Endothelial cell of umbilical vein (primary cell): ENCODE data around the gene SLF1. TPM values are rescaled to one million over a fixed set of nuclear protein-coding genes. Genes with fewer than 3 reads are reported as not detected.

Source experiments
- BruUV-seq: library from RNA; stranded (reverse); fragments of 400-500 nt; replicated peaks from 2 replicates; lab custom pipeline; 2021; lab: Mats Ljungman, UMichigan
- CTCF ChIA-PET: fragments of 300-600, 350-600 bp; sonication (Branson Sonifier 250); formaldehyde crosslinking; loops from one replicate; lab custom pipeline; 2021; ENCODE audit warnings: antibody characterized with exemption, inconsistent platforms; lab: Charles Lee
- POLR2A ChIA-PET: fragments of 300-600, 350-600 bp; sonication (Branson Sonifier 250); formaldehyde crosslinking; loops from one replicate; lab custom pipeline; 2021; ENCODE audit warnings: antibody characterized with exemption, inconsistent platforms; lab: Charles Lee
- DNase-seq: peaks from one replicate; pipeline ENCODE4 v3.0.0-alpha.2; 2011; ENCODE audit warnings: low read depth, low spot score
- FAIRE-seq: peaks from 2 replicates; lab custom pipeline; 2011; peaks lifted over from hg19 to GRCh38; lab: Jason Lieb, UNC
- H2AFZ ChIP-seq: 2 replicates; pipeline ENCODE4 v1.6.0; 2012; ENCODE audit warnings: low read depth, low read length, control low read depth, inconsistent platforms
- H3K27ac ChIP-seq: 2 replicates; pipeline ENCODE4 v1.5.1; 2011; ENCODE audit warnings: low read depth, mild to moderate bottlenecking, control low read depth, low read length, moderate library complexity; ENCODE audit not compliant: insufficient read depth
- H3K27me3 ChIP-seq, 2 experiments: 2 replicates each; pipeline versions ENCODE4 v1.6.0 to v1.6.1; 2011; ENCODE audit warnings: low read length in 2 of 2, mixed read lengths in 1 of 2; ENCODE audit not compliant: control insufficient read depth in 2 of 2, insufficient read depth in 2 of 2
- H3K36me3 ChIP-seq, 2 experiments: 2 replicates in 1 of 2; 3 replicates in 1 of 2; pipeline ENCODE4 v1.5.1; 2011; ENCODE audit warnings: low read length in 2 of 2, mild to moderate bottlenecking in 1 of 2, moderate library complexity in 1 of 2; ENCODE audit not compliant: control insufficient read depth in 2 of 2, insufficient read depth in 2 of 2; ENCODE audit errors: extremely low read depth in 1 of 2
- H3K4me1 ChIP-seq: 3 replicates; pipeline ENCODE4 v1.5.1; 2011; ENCODE audit warnings: mild to moderate bottlenecking, low read length; ENCODE audit not compliant: control insufficient read depth, insufficient read depth; ENCODE audit errors: extremely low read depth
- H3K4me2 ChIP-seq: 2 replicates; pipeline ENCODE4 v1.6.1; 2011; ENCODE audit warnings: low read length, control low read depth, mixed read lengths; ENCODE audit not compliant: insufficient read depth
- H3K4me3 ChIP-seq, 3 experiments: fragments of 200-600 bp in 1 of 3; sonication (generic), shearing (Covaris generic) in 1 of 3; replicated peaks in 1 of 3; 2 replicates each; pipeline ENCODE4 v1.5.1; 2011 to 2016; ENCODE audit warnings: control low read depth in 3 of 3, low read length in 3 of 3, mild to moderate bottlenecking in 2 of 3, inconsistent platforms in 1 of 3, low read depth in 1 of 3, moderate library complexity in 1 of 3; ENCODE audit not compliant: insufficient read depth in 1 of 3
- H3K79me2 ChIP-seq: 2 replicates; pipeline ENCODE4 v1.6.0; 2012; ENCODE audit warnings: low read length, inconsistent platforms; ENCODE audit not compliant: control insufficient read depth, insufficient read depth
- H3K9ac ChIP-seq: replicated peaks from 2 replicates; pipeline ENCODE3; 2011; ENCODE audit warnings: low read length, control low read depth; ENCODE audit not compliant: insufficient read depth; ENCODE audit errors: extremely low read depth
- H3K9me1 ChIP-seq: replicated peaks from 3 replicates; pipeline ENCODE4 v1.6.0; 2011; ENCODE audit warnings: mild to moderate bottlenecking, low read length; ENCODE audit not compliant: control insufficient read depth, insufficient read depth; ENCODE audit errors: extremely low read depth
- H3K9me3 ChIP-seq: replicated peaks from 2 replicates; pipeline ENCODE4 v1.5.1; 2012; ENCODE audit warnings: low read length, inconsistent platforms; ENCODE audit not compliant: control insufficient read depth, insufficient read depth
- H4K20me1 ChIP-seq: replicated peaks from 2 replicates; pipeline ENCODE3; 2011; ENCODE audit warnings: mild to moderate bottlenecking, low read length; ENCODE audit not compliant: control insufficient read depth, insufficient read depth; ENCODE audit errors: extremely low read depth
- EZH2 ChIP-seq: IDR thresholded peaks from 2 replicates; pipeline ENCODE4 v1.6.1; 2012; ENCODE audit warnings: borderline replicate concordance, low read depth, mild to moderate bottlenecking, moderate library complexity, low read length, inconsistent platforms; ENCODE audit not compliant: severe bottlenecking
- FOS ChIP-seq: IDR thresholded peaks from 2 replicates; pipeline ENCODE4 v1.6.1; 2011; ENCODE audit warnings: mild to moderate bottlenecking, low read length, moderate library complexity, borderline replicate concordance; ENCODE audit not compliant: insufficient read depth
- GATA2 ChIP-seq: IDR thresholded peaks from 2 replicates; pipeline ENCODE4 v1.7.0; 2011; ENCODE audit warnings: low read depth, mild to moderate bottlenecking, moderate library complexity, mixed read lengths, low read length; ENCODE audit not compliant: insufficient read length, insufficient read depth
- JUN ChIP-seq: IDR thresholded peaks from 2 replicates; pipeline ENCODE4 v1.6.1; 2011; ENCODE audit warnings: borderline replicate concordance, low read depth; ENCODE audit not compliant: insufficient read length, insufficient read depth
- MYC ChIP-seq: IDR thresholded peaks from one replicate; pipeline ENCODE4 v1.6.1; 2011; ENCODE audit warnings: mild to moderate bottlenecking, low read depth, low read length
- POLR2A ChIP-seq: IDR thresholded peaks from 2 replicates; pipeline ENCODE4 v1.6.1; 2012; ENCODE audit warnings: low read depth, mild to moderate bottlenecking, control low read depth, low read length
- POLR2AphosphoS5 ChIP-seq: IDR thresholded peaks from 2 replicates; pipeline ENCODE4 v1.6.1; 2012; ENCODE audit warnings: low read depth, mild to moderate bottlenecking, control low read depth, low read length, moderate library complexity; ENCODE audit not compliant: insufficient read depth
- dilution Hi-C: fragments of 300-500 bp; cut with MboI; formaldehyde crosslinking; loops from one replicate; pipeline ENCODE4 v1.15.0; 2019; ENCODE audit warnings: low sequenced_read_pairs; ENCODE audit not compliant: extremely low pct_ligation_motif_present
- intact Hi-C: fragments of 100-400 bp; cut with micrococcal nuclease; formaldehyde crosslinking; loops from one replicate; pipeline ENCODE4 v1.10.0; 2022
- polyA plus RNA-seq, 4 experiments: library from polyadenylated mRNA; depleted of rRNA in 3 of 4; stranded (reverse) in 3 of 4; unstranded in 1 of 4; fragments of >200 nt; gene quantifications; 2 replicates each; pipeline versions ENCODE4 v1.2.1 to v1.2.3, GENCODE V29; 2011 to 2012; ENCODE audit warnings: missing spikeins in 1 of 4
- total RNA-seq: library from RNA; stranded (reverse); gene quantifications from 2 replicates; pipeline ENCODE4 v1.2.3, GENCODE V29; 2021
- TF ChIP-seq, protein P1 (sequence below), 2 donors: IDR thresholded peaks; 1 replicate in 1 of 2; 2 replicates in 1 of 2; pipeline ENCODE4 v1.5.1; 2011; ENCODE audit warnings: low read length in 2 of 2, mild to moderate bottlenecking in 2 of 2, moderate library complexity in 2 of 2, control low read depth in 1 of 2, inconsistent platforms in 1 of 2, low read depth in 1 of 2; ENCODE audit not compliant: insufficient read depth in 1 of 2; ENCODE audit errors: extremely low read depth in 1 of 2
- TF ChIP-seq, protein P2 (sequence below): IDR thresholded peaks from 2 replicates; pipeline ENCODE4 v1.6.1; 2011; ENCODE audit not compliant: insufficient read depth, insufficient read length

The SLF1 gene
- total and polyA plus RNA-seq, 2 donors (not counting 3 experiments of a cell fraction or from before 2014, with no cell fraction given): 1.4 to 8.5 TPM

GRCh38 chr5:94645053-94645452, 26.6 kb downstream of the SLF1 start:
- ChIA-PET POLR2A (no interaction called here), CTCF (no interaction called here)
- H3K9me3 ChIP-seq: no peaks in the 10 kb centered on the region
- BruUV-seq: no TSS peak
- no peak for TF ChIP-seq POLR2AphosphoS5
- TF ChIP-seq FOS: no peak
- TF ChIP-seq, protein P1, sequence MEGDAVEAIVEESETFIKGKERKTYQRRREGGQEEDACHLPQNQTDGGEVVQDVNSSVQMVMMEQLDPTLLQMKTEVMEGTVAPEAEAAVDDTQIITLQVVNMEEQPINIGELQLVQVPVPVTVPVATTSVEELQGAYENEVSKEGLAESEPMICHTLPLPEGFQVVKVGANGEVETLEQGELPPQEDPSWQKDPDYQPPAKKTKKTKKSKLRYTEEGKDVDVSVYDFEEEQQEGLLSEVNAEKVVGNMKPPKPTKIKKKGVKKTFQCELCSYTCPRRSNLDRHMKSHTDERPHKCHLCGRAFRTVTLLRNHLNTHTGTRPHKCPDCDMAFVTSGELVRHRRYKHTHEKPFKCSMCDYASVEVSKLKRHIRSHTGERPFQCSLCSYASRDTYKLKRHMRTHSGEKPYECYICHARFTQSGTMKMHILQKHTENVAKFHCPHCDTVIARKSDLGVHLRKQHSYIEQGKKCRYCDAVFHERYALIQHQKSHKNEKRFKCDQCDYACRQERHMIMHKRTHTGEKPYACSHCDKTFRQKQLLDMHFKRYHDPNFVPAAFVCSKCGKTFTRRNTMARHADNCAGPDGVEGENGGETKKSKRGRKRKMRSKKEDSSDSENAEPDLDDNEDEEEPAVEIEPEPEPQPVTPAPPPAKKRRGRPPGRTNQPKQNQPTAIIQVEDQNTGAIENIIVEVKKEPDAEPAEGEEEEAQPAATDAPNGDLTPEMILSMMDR (IDR thresholded peaks at IDR 0.05; ENCODE audit: extremely low read depth in 1 of 2, insufficient read depth in 1 of 2, low read depth in 1 of 2, low read length in 2 of 2): no peak
- TF ChIP-seq JUN: no peak
- no peak for TF ChIP-seq MYC
- no peak for TF ChIP-seq POLR2A
- no peak for TF ChIP-seq GATA2
- TF ChIP-seq, protein P2, sequence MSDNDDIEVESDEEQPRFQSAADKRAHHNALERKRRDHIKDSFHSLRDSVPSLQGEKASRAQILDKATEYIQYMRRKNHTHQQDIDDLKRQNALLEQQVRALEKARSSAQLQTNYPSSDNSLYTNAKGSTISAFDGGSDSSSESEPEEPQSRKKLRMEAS: no peak
- TF ChIP-seq EZH2: no peak
- no peak overlapping the region for H3K4me2 ChIP-seq
- H3K79me2 ChIP-seq: no peaks in the 10 kb centered on the region
- FAIRE-seq (no peak), DNase-seq (no peak)
- no peak overlapping the region for H3K9ac ChIP-seq
- no peaks in the 10 kb centered on the region for H3K36me3 ChIP-seq
- no peaks in the 10 kb centered on the region for H3K9me1 ChIP-seq
- dilution Hi-C loops (no loop called here), intact Hi-C loops (no loop called here)
- H3K4me3 ChIP-seq: no peak overlapping the region
- no peak overlapping the region for H2AFZ ChIP-seq
- H3K27ac ChIP-seq: no peak overlapping the region
- no peaks in the 10 kb centered on the region for H3K27me3 ChIP-seq
- H4K20me1 ChIP-seq: no peaks in the 10 kb centered on the region
- H3K4me1 ChIP-seq: no peaks in the 10 kb centered on the region
